Karpas-422 (cell line): ENCODE measurements around the gene HLA-DQA1. TPM values are rescaled to one million over a fixed set of nuclear protein-coding genes. Genes with fewer than 3 reads are reported as not detected.
"Not testable (repeated sequence)": the region's sequence is repeated elsewhere in the genome, so short reads cannot be mapped to it uniquely, and the experiment has no call there.

Experiments used
- DNase-seq: peaks from one replicate; pipeline ENCODE4 v3.0.0-alpha.2; 2015
- H2AFZ ChIP-seq: fragments of 200-600 bp; sonication (generic); 2 replicates; pipeline ENCODE4 v1.6.1; 2014; ENCODE audit warnings: antibody characterized with exemption, low read length, mixed read lengths
- H3K27ac ChIP-seq: fragments of 200-600 bp; sonication (generic); 2 replicates; pipeline ENCODE4 v1.5.1; 2014; ENCODE audit warnings: mild to moderate bottlenecking, low read length, moderate library complexity
- H3K27me3 ChIP-seq: fragments of 200-600 bp; sonication (generic); 2 replicates; pipeline ENCODE4 v1.6.1; 2014; ENCODE audit warnings: low read length, mixed read lengths
- H3K36me3 ChIP-seq: fragments of 200-600 bp; sonication (generic); 2 replicates; pipeline ENCODE4 v1.6.1; 2014; ENCODE audit warnings: low read length, mixed read lengths; ENCODE audit not compliant: insufficient read depth
- H3K4me1 ChIP-seq: fragments of 200-600 bp; sonication (generic); 2 replicates; pipeline ENCODE4 v1.6.1; 2014; ENCODE audit warnings: mild to moderate bottlenecking, low read length, mixed read lengths
- H3K4me2 ChIP-seq: fragments of 200-600 bp; sonication (generic); 2 replicates; pipeline ENCODE4 v1.6.1; 2014; ENCODE audit warnings: low read length, low read depth, mild to moderate bottlenecking; ENCODE audit not compliant: poor library complexity, severe bottlenecking
- H3K4me3 ChIP-seq: fragments of 200-600 bp; sonication (generic); 2 replicates; pipeline ENCODE4 v1.5.1; 2014; ENCODE audit warnings: mild to moderate bottlenecking, antibody characterized with exemption, low read length, mixed read lengths
- H3K79me2 ChIP-seq: fragments of 200-600 bp; sonication (generic); 2 replicates; pipeline ENCODE4 v1.6.1; 2014; ENCODE audit warnings: mild to moderate bottlenecking, low read length, mixed read lengths
- H3K9ac ChIP-seq: fragments of 200-600 bp; sonication (generic); 2 replicates; pipeline ENCODE4 v1.6.0; 2014; ENCODE audit warnings: low read length
- H3K9me2 ChIP-seq: fragments of 200-600 bp; sonication (generic), shearing (Covaris generic); replicated peaks from 2 replicates; pipeline ENCODE4 v1.6.0; 2014; ENCODE audit warnings: mild to moderate bottlenecking, low read length, moderate library complexity; ENCODE audit not compliant: insufficient read depth
- H3K9me3 ChIP-seq: fragments of 300-700, 200-600 bp; sonication (generic); 2 replicates; pipeline ENCODE4 v1.6.1; 2014; ENCODE audit warnings: low read length, mixed read lengths
- H4K20me1 ChIP-seq: fragments of 200-600 bp; sonication (generic); 2 replicates; pipeline ENCODE4 v1.6.1; 2014; ENCODE audit warnings: mild to moderate bottlenecking, antibody characterized with exemption, low read length, low read depth; ENCODE audit not compliant: insufficient read depth
- total RNA-seq: library from RNA; depleted of rRNA; stranded (reverse); fragments of >200 nt; shearing (Covaris generic); gene quantifications from 2 replicates; pipeline ENCODE4 v1.2.3, GENCODE V29; 2014; ENCODE audit warnings: low replicate concordance; rRNA removed

Gene HLA-DQA1
- total RNA-seq = 216 and 309 TPM in 2 replicates

DNA sequence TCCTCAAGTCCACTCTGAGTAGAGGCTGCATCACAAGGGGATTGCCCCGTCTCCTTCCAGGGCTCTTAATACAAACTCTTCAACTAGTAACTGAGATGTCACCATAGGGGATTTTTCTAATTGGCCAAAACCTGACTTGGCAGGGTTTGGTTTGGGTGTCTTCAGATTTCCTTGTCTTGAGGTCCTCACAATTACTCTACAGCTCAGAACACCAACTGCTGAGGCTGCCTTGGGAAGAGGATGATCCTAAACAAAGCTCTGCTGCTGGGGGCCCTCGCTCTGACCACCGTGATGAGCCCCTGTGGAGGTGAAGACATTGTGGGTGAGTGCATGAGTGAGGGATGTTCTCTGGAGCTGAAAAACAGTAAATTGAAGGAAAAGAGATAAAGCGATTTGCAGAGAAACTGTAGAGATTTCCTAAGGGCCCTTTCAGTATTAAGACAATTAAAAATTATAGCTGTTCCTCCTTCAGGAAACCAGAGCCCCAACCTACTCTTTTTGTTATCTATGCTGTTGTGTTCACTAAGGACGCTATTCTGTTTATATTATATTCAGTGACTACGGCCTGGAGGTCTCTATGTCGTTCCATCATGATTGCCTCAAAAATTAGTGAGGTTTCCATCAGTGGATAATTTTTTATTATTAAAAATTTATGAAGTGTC is at the start of gene HLA-DQA1:
Gene HLA-DQA1, plus strand, starts transcription at position 188 of the 662 bp plus-strand sequence. Its CDS starts 53 bp downstream, at position 241.
- Histone ChIP-seq H3K79me2 (peaks cover 28% of the 10 kb centered on the region), H3K27ac (peak within 1 kb of the TSS; percentile 75), H3K27me3 (no peaks in the 10 kb centered on the region), H4K20me1 (no peaks in the 10 kb centered on the region), H3K9me2 (no peaks in the 10 kb centered on the region), H2AFZ (0 out of 2 replicates have a peak within 1 kb of the TSS, but pooled peaks have one; percentile 2), H3K4me3 (peak within 1 kb of the TSS; percentile 76), H3K9ac (peak within 1 kb of the TSS; percentile 85), H3K36me3 (peaks cover 10% of the 10 kb centered on the region), H3K4me1 (peaks cover 56% of the 10 kb centered on the region), H3K9me3 (no peaks in the 10 kb centered on the region), H3K4me2 (peak within 1 kb of the TSS; percentile 95)
- DNase-seq = peak; percentile 96

DNA sequence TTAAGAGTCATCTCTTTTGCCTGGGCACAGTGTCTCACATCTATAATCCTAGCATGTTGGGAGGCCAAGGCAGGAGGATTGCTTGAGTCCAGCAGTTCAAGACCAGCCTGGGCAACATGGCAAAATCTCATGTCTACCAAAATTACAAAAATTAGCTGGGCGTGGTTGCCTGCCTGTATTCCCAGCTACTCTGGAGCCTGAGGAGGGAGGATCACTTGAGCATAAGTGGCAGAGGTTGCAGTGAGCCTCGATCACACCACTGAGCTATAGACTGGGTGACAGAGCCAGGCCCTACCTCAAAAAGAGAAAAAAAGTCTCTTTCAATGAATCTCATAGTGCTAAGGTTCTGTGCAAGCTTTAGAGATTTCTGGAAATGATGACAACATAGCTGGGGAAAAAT is 49.0 kb upstream of the HLA-DQA1 start:
- peak overlapping the region; percentile 71 for H3K9ac ChIP-seq
- no peaks in the 10 kb centered on the region; the same call in 1 of the 2 replicates for H4K20me1 ChIP-seq
- H3K9me3 ChIP-seq = no peaks in the 10 kb centered on the region
- H3K27ac ChIP-seq = no peak overlapping the region
- H3K4me1 ChIP-seq = peaks cover 50% of the 10 kb centered on the region
- peaks cover 56% of the 10 kb centered on the region for H3K79me2 ChIP-seq
- no peaks in the 10 kb centered on the region for H3K9me2 ChIP-seq
- no peaks in the 10 kb centered on the region for H3K27me3 ChIP-seq
- H2AFZ ChIP-seq = no peak overlapping the region
- H3K36me3 ChIP-seq = no peaks in the 10 kb centered on the region
- peak overlapping the region; percentile 89 for H3K4me2 ChIP-seq
- no peak for DNase-seq
- peak overlapping the region; percentile 69 for H3K4me3 ChIP-seq

DNA sequence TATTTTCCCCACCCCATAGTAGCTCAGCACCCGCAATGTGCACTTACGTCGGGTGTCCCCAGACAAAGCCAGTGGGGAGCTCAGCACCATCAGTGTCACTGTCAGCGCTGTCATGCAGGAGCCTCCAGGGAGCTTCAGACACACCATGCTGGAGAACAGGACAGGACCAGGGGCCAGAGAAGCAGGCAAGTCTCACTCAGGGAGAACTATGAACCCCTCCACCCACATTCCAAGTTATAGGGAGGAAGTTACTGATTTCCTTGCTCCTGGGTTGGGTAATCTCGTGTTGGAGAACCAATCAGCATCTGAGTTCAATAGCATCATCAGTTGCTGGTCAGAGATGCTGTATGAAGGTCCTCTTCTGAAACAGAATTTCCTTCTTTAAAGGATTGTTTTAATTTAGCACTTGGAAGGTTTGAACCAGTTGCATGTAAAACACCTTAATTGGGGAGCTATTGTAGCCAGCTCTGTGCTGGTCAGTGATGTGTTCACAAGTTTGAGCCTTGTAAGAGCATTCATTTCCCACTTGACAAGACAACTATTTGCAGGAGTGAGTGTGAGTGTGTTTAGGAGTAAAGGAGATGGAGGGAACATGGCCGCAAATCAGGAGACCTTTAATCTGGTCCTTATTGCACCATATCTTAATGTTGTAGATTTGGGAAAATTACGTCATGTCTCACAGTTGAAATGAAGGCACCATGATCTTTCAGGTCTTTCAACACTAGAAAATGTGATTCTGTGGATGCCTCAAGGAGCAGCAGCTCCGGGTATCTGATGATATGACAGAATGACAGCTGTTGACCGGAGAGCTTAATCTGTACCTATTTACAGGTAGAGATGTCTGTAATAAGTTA is 47.4 kb upstream of the HLA-DQA1 start, which contains the start of gene HLA-DRB1:
Gene HLA-DRB1, minus strand, starts transcription at position 253 of the 854 bp plus-strand sequence. Its CDS starts 106 bp downstream, at position 147.
- H3K79me2 ChIP-seq = peaks cover 45% of the 10 kb centered on the region
- peak within 1 kb of the TSS; percentile 93; the same call in 1 of the 2 replicates for H2AFZ ChIP-seq
- DNase-seq = peak; percentile 87
- no peaks in the 10 kb centered on the region; the same call in 1 of the 2 replicates for H4K20me1 ChIP-seq
- H3K36me3 ChIP-seq = no peaks in the 10 kb centered on the region
- peak within 1 kb of the TSS; percentile 74 for H3K27ac ChIP-seq
- peak within 1 kb of the TSS; percentile 89 for H3K4me2 ChIP-seq
- peak within 1 kb of the TSS; percentile 71 for H3K9ac ChIP-seq
- peak within 1 kb of the TSS; percentile 69 for H3K4me3 ChIP-seq
- H3K4me1 ChIP-seq = peaks cover 43% of the 10 kb centered on the region
- H3K9me2 ChIP-seq = no peaks in the 10 kb centered on the region
- no peaks in the 10 kb centered on the region for H3K27me3 ChIP-seq
- H3K9me3 ChIP-seq = no peaks in the 10 kb centered on the region

DNA sequence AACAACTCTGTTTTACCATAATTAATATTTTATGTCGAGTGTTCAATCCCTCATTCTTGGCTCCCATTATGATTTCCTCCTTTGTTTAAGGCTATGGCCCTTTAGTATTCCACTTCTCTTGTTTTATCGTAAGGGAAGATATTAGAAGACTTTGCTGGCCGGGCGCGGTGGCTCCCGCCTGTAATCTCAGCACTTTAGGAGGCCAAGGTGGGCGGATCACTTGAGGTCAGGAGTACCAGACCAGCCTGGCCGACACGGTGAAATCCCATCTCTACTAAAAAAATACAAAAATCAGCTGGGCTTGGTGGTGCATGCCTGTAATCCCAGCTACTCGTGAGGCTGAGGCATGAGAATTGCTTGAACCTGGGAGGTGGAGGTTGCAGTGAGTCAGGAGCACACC is 46.5 kb upstream of the HLA-DQA1 start:
- H3K9me2 ChIP-seq, DNase-seq, H3K9me3 ChIP-seq, H4K20me1 ChIP-seq, H3K27me3 ChIP-seq, H2AFZ ChIP-seq, H3K27ac ChIP-seq, H3K36me3 ChIP-seq, H3K4me3 ChIP-seq, H3K9ac ChIP-seq, H3K4me2 ChIP-seq: not testable (repeated sequence)
- H3K4me1 ChIP-seq = peaks cover 34% of the 10 kb centered on the region
- H3K79me2 ChIP-seq = peaks cover 36% of the 10 kb centered on the region

DNA sequence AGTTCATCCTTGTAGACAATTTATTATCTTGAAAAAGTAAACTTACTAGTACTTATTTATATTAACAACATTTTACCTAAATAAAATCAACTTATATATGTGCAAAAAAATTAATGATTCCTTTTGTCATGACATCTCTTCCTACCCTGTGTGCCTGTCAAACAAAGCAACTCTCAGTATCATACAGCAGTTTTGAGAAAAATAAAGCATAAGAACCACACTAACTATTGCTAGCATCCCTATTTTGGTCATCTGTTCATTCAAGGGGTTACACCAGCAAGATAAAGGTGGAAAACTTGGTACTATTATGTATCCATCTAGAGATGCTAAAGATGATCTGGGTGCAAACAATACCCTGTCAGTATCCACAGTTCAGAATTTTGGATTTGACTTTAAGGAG is 40.2 kb upstream of the HLA-DQA1 start:
- Histone ChIP-seq H4K20me1 (no peaks in the 10 kb centered on the region), H3K36me3 (no peaks in the 10 kb centered on the region), H2AFZ (no peak overlapping the region)

DNA sequence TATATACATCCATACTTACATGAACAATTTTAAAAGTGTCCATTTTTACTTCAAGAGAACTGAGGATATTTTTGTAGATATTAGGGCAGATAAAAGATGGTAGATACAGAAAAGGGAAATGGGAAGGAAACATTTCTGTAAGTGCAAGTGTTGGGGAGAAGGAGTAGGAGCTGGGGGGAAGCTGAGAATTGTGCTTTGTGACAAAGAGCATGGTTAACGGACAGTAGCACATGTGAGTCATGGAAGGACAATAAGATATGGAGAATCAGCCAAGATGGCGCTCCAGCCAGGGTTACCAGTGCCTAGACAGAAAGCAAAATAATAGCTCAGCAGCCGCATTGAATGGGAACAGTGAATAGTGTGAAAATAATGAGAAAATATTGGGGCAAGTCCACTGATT is 34.8 kb upstream of the HLA-DQA1 start:
- H4K20me1 ChIP-seq = no peaks in the 10 kb centered on the region
- no peaks in the 10 kb centered on the region for H3K27me3 ChIP-seq
- H3K4me2 ChIP-seq = no peak overlapping the region
- no peaks in the 10 kb centered on the region for H3K36me3 ChIP-seq
- H3K9ac ChIP-seq = no peak overlapping the region
- no peak overlapping the region for H3K4me3 ChIP-seq
- no peaks in the 10 kb centered on the region for H3K9me2 ChIP-seq
- no peak overlapping the region for H2AFZ ChIP-seq
- no peak for DNase-seq
- H3K4me1 ChIP-seq = peaks cover 20% of the 10 kb centered on the region
- no peak overlapping the region for H3K27ac ChIP-seq
- H3K79me2 ChIP-seq = no peaks in the 10 kb centered on the region
- H3K9me3 ChIP-seq = no peaks in the 10 kb centered on the region

More for the DNA sequence above, 40.2 kb upstream of the HLA-DQA1 start:
- Histone ChIP-seq H3K9me3 (no peaks in the 10 kb centered on the region), H3K27me3 (no peaks in the 10 kb centered on the region), H3K4me2 (no peak overlapping the region), H3K79me2 (no peaks in the 10 kb centered on the region), H3K9me2 (no peaks in the 10 kb centered on the region), H3K9ac (no peak overlapping the region), H3K4me1 (peaks cover 4% of the 10 kb centered on the region), H3K4me3 (no peak overlapping the region), H3K27ac (no peak overlapping the region)
- DNase-seq = no peak

DNA sequence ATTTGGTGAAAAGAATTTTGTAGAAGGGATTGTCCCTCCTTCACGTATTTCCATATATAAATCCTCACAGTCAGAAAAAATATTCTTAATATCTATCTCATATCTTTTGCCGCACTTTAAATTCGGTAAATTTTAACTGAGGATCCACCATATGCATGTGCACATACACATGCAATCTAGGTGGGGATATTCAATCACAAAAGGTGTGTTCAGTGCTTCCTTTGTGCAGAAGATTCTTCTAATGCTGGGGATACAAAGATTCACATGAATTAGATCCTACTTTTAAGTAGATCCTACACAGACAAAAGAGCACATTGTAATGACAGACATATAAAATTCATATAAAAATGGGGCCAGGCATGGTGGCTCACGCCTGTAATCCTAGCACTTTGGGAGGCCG is 34.0 kb upstream of the HLA-DQA1 start:
- Histone ChIP-seq H3K27ac (peak overlapping the region; percentile 79), H3K79me2 (no peaks in the 10 kb centered on the region), H3K27me3 (no peaks in the 10 kb centered on the region), H3K4me1 (peaks cover 28% of the 10 kb centered on the region), H3K9me2 (no peaks in the 10 kb centered on the region), H3K4me2 (no peak overlapping the region), H3K9me3 (no peaks in the 10 kb centered on the region), H4K20me1 (no peaks in the 10 kb centered on the region), H2AFZ (no peak overlapping the region), H3K9ac (no peak overlapping the region), H3K36me3 (no peaks in the 10 kb centered on the region), H3K4me3 (no peak overlapping the region)
- peak; percentile 50 for DNase-seq

DNA sequence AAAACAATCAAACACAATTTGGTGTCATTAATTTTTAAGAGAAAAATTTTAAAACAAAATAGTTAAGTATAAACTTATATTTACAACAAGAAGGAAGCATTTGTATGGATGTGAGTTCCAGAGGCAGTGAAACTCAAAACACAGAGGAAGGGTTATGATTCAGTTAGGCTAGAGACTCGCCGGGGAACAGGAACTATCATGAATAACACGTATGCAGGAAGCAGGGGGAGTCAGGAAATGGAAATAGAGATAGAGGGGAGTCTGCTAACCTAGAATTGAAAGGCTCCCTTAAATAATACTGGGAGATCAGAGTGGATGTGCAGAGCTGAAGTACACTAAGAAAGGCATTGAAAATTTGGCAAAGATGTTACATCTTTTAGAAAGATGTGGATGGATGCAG is 33.3 kb upstream of the HLA-DQA1 start:
- DNase-seq = peak; percentile 58
- H3K4me1 ChIP-seq = peaks cover 30% of the 10 kb centered on the region

More for the DNA sequence above, 33.3 kb upstream of the HLA-DQA1 start:
- Histone ChIP-seq H3K9me2 (no peaks in the 10 kb centered on the region), H2AFZ (peak overlapping the region; percentile 91), H3K9me3 (no peaks in the 10 kb centered on the region), H3K27me3 (no peaks in the 10 kb centered on the region), H4K20me1 (no peaks in the 10 kb centered on the region), H3K79me2 (no peaks in the 10 kb centered on the region), H3K4me2 (peak overlapping the region; percentile 55), H3K9ac (peak overlapping the region; percentile 45), H3K36me3 (no peaks in the 10 kb centered on the region), H3K27ac (peak overlapping the region; percentile 76), H3K4me3 (peak overlapping the region; percentile 54)
